ENCODE measurements around the gene SNX24. TPM values are rescaled to one million over a fixed set of nuclear protein-coding genes. Genes with fewer than 3 reads are reported as not detected.

Gene SNX24
- polyA plus RNA-seq, 2 of the 4 experiments (the other 2 are of a cell fraction), result 20.4 to 22.4 TPM

- no peak for FAIRE-seq
Observed at GRCh38 chr5:122942164-122942914, 96.9 kb downstream of the SNX24 start.

GRCh38 chr5:122943050-122943698, 97.8 kb downstream of the SNX24 start:
- TF ChIP-seq ZNF302 (CRISPR knock-in tag; IDR thresholded peaks at IDR 0.05) (no peak), CHD2 (IDR thresholded peaks at IDR 0.05; ENCODE audit: low read length, partially characterized antibody) (no peak), FOSB (CRISPR knock-in tag; IDR thresholded peaks at IDR 0.05) (no peak), SREBF2 (IDR thresholded peaks at IDR 0.05) (no peak), RNF2 (IDR thresholded peaks at IDR 0.05; ENCODE audit: borderline replicate concordance, low read depth) (no peak), NPAS2 (CRISPR knock-in tag; IDR thresholded peaks at IDR 0.05; ENCODE audit: borderline replicate concordance) (no peak), TFCP2L1 (CRISPR knock-in tag; IDR thresholded peaks at IDR 0.05) (no peak), NFE2L2 (conservative IDR thresholded peaks at IDR 0.05; ENCODE audit: low read length) (no peak), MAX (IDR thresholded peaks at IDR 0.05) (no peak), ESRRA (IDR thresholded peaks at IDR 0.05; ENCODE audit: borderline replicate concordance, low read length) (no peak), SMC3 (IDR thresholded peaks at IDR 0.05) (no peak), EHF (CRISPR knock-in tag; IDR thresholded peaks at IDR 0.05) (no peak), HOXA7 (CRISPR knock-in tag; IDR thresholded peaks at IDR 0.05) (no peak), JUN (IDR thresholded peaks at IDR 0.05) (no peak), CHD4 (IDR thresholded peaks at IDR 0.05; ENCODE audit: borderline replicate concordance) (no peak), PHF8 (IDR thresholded peaks at IDR 0.05; ENCODE audit: borderline replicate concordance, low read depth) (no peak)
- FAIRE-seq (no peak), ATAC-seq (no peak), DNase-seq (ENCODE audit: low read depth in 1 of 2, low spot score in 1 of 2) (no peak)
- Histone ChIP-seq H3K4me3 (no peak overlapping the region), H3K9me3 (no peaks in the 10 kb centered on the region), H3K4me1 (0 out of 3 replicates have a peak, but pooled peaks cover 4% of the 10 kb centered on the region), H3K4me2 (no peak overlapping the region), H3K27ac (no peak overlapping the region)
- POLR2A ChIA-PET, result no interaction called here
- CTCF ChIA-PET, result no interaction called here
- 86% methylated on average over 6 of the region's 7 CpGs for WGBS (ENCODE audit: missing lambda C conversion rate)

More at GRCh38 chr5:122942164-122942914, 96.9 kb downstream of the SNX24 start:
- POLR2A ChIA-PET, result no interaction called here
- ATAC-seq (no peak), DNase-seq (ENCODE audit: low read depth in 1 of 2, low spot score in 1 of 2) (no peak)
- WGBS (ENCODE audit: missing lambda C conversion rate), result 70% methylated on average over 8 of the region's 8 CpGs
- H3K4me2 ChIP-seq, result no peak overlapping the region
- CTCF ChIA-PET, result no interaction called here
- no peaks in the 10 kb centered on the region for H3K9me3 ChIP-seq
- 0 out of 3 replicates have a peak, but pooled peaks cover 4% of the 10 kb centered on the region for H3K4me1 ChIP-seq
- TF ChIP-seq BCL3 (IDR thresholded peaks at IDR 0.05) (no peak), NR3C1 (IDR thresholded peaks at IDR 0.05) (no peak), ZSCAN20 (CRISPR knock-in tag; IDR thresholded peaks at IDR 0.05) (no peak), RNF2 (IDR thresholded peaks at IDR 0.05; ENCODE audit: borderline replicate concordance, low read depth) (no peak), REST (IDR thresholded peaks at IDR 0.05) (no peak)
- H3K4me3 ChIP-seq, result no peak overlapping the region
- H3K27ac ChIP-seq, result no peak overlapping the region
